A549 (cell line): ENCODE measurements around the gene NT5C3A. TPM values are rescaled to one million over a fixed set of nuclear protein-coding genes. Genes with fewer than 3 reads are reported as not detected.
A peak's percentile ranks its signal among the peaks of the same experiment; 100 is the strongest.

Source experiments
- ATAC-seq, 2 experiments: fragments of 200-7000 bp in 1 of 2; fragments of >200 bp in 1 of 2; cut with Nextera tagmentation in 1 of 2; cut with Tn5 transposase in 1 of 2; 3 replicates each; pipeline versions ENCODE4 v1.8.0 to v1.9.1; 2018 to 2020; ENCODE audit warnings: mild to moderate bottlenecking in 1 of 2, moderate library complexity in 1 of 2
- CTCF ChIA-PET: fragments of 300-600 bp; sonication (Branson Sonifier 250); formaldehyde crosslinking; extraction: SDS; loops from one replicate; lab custom pipeline; 2021; ENCODE audit warnings: antibody characterized with exemption, inconsistent platforms; lab: Yijun Ruan, JAX
- POLR2A ChIA-PET: fragments of 350-600 bp; formaldehyde crosslinking; extraction: SDS; loops from one replicate; lab custom pipeline; 2021; ENCODE audit warnings: antibody characterized with exemption, inconsistent platforms; lab: Yijun Ruan, JAX
- DNase-seq, 2 experiments: peaks; one replicate each; pipeline versions ENCODE4 v3.0.0 to v3.0.0-alpha.2; 2011 to 2016; ENCODE audit warnings: low read depth in 1 of 2, low spot score in 1 of 2
- FAIRE-seq: peaks from 2 replicates; lab custom pipeline; 2011; peaks lifted over from hg19 to GRCh38; lab: Jason Lieb, UNC
- H3K27ac ChIP-seq, 2 experiments: fragments of >200 bp; sonication (Bioruptor Twin); formaldehyde crosslinking; 3 replicates each; pipeline ENCODE4 v1.5.1; 2016 to 2017
- H3K4me1 ChIP-seq: fragments of >200 bp; sonication (Bioruptor Twin); formaldehyde crosslinking; 3 replicates; pipeline ENCODE4 v1.6.1; 2016
- H3K4me2 ChIP-seq: fragments of >200 bp; sonication (Bioruptor Twin); formaldehyde crosslinking; 3 replicates; pipeline ENCODE4 v1.6.1; 2016
- H3K4me3 ChIP-seq: fragments of >200 bp; sonication (Bioruptor Twin); formaldehyde crosslinking; 3 replicates; pipeline ENCODE4 v1.5.1; 2016
- H3K9me3 ChIP-seq: fragments of >200 bp; sonication (Bioruptor Twin); formaldehyde crosslinking; 3 replicates; pipeline ENCODE4 v1.6.1; 2016
- CBX8 ChIP-seq: fragments of 200-600 bp; sonication (generic); IDR thresholded peaks from 2 replicates; pipeline ENCODE4 v1.6.1; 2016
- CEBPB ChIP-seq, 2 experiments: fragments of >200 bp in 1 of 2; sonication (Bioruptor Twin) in 1 of 2; formaldehyde crosslinking in 1 of 2; IDR thresholded peaks; 2 replicates each; pipeline ENCODE4 v1.6.1; 2012 to 2016
- CHD2 ChIP-seq: fragments of 150-350 bp; IDR thresholded peaks from 2 replicates; pipeline ENCODE4 v1.6.1; 2014; ENCODE audit warnings: low read length; ENCODE audit not compliant: partially characterized antibody
- CTCF ChIP-seq: fragments of >200 bp; sonication (Bioruptor Twin); formaldehyde crosslinking; IDR thresholded peaks from 3 replicates; pipeline ENCODE4 v1.5.1; 2016
- EHMT2 ChIP-seq: fragments of 200-600 bp; sonication (generic); IDR thresholded peaks from 2 replicates; pipeline ENCODE4 v1.6.1; 2016; ENCODE audit warnings: antibody characterized with exemption, low read depth, mild to moderate bottlenecking, moderate library complexity
- EP300 ChIP-seq, 2 experiments: fragments of >200 bp; sonication (Bioruptor Twin); formaldehyde crosslinking; IDR thresholded peaks; 2 replicates in 1 of 2; 3 replicates in 1 of 2; pipeline ENCODE4 v1.6.1; 2016 to 2017
- FOSL2 ChIP-seq, 2 experiments: fragments of 450-650 bp in 1 of 2; fragments of >200 bp in 1 of 2; sonication (Bioruptor Twin) in 1 of 2; formaldehyde crosslinking; IDR thresholded peaks; 2 replicates each; pipeline versions ENCODE4 v1.5.0 to v1.6.1; 2016 to 2020; ENCODE audit warnings: mild to moderate bottlenecking in 1 of 2, moderate library complexity in 1 of 2
- FOXS1 ChIP-seq: fragments of 250-450 bp; sonication (Bioruptor Pico); IDR thresholded peaks from 2 replicates; pipeline ENCODE4 v1.5.0; 2020; ENCODE audit warnings: mild to moderate bottlenecking, moderate library complexity
- HES2 ChIP-seq: fragments of >200 bp; sonication (Bioruptor Twin); formaldehyde crosslinking; IDR thresholded peaks from 2 replicates; pipeline ENCODE4 v1.6.1; 2016
- HOXA7 ChIP-seq: fragments of 250-450 bp; sonication (Bioruptor Pico); IDR thresholded peaks from 2 replicates; pipeline ENCODE4 v1.5.0; 2020; ENCODE audit warnings: mild to moderate bottlenecking, moderate library complexity
- HOXB5 ChIP-seq: fragments of 250-450 bp; sonication (Bioruptor Pico); IDR thresholded peaks from 2 replicates; pipeline ENCODE4 v1.5.0; 2020; ENCODE audit warnings: mild to moderate bottlenecking, moderate library complexity
- JUN ChIP-seq, 2 experiments: fragments of >200 bp; sonication (Bioruptor Twin); formaldehyde crosslinking; IDR thresholded peaks; 2 replicates in 1 of 2; 3 replicates in 1 of 2; pipeline ENCODE4 v1.6.1; 2016 to 2017
- JUNB ChIP-seq: fragments of >200 bp; sonication (Bioruptor Twin); formaldehyde crosslinking; IDR thresholded peaks from 2 replicates; pipeline ENCODE4 v1.6.1; 2016
- MYC ChIP-seq: IDR thresholded peaks from 2 replicates; pipeline ENCODE4 v1.6.1; 2012; ENCODE audit warnings: mild to moderate bottlenecking, inconsistent platforms, low read length, improper control_type of control experiment, borderline replicate concordance
- NPAS2 ChIP-seq: fragments of 250-450 bp; sonication (Bioruptor Pico); IDR thresholded peaks from 2 replicates; pipeline ENCODE4 v1.8.0; 2022; ENCODE audit warnings: mild to moderate bottlenecking, moderate library complexity, borderline replicate concordance
- NR3C1 ChIP-seq: fragments of >200 bp; sonication (Bioruptor Twin); formaldehyde crosslinking; IDR thresholded peaks from 3 replicates; pipeline ENCODE4 v1.6.1; 2017
- PHF8 ChIP-seq: fragments of 200-600 bp; sonication (generic); IDR thresholded peaks from 2 replicates; pipeline ENCODE4 v1.6.1; 2016; ENCODE audit warnings: low read depth, mild to moderate bottlenecking, antibody characterized with exemption, moderate library complexity, borderline replicate concordance
- REST ChIP-seq: fragments of 200-600 bp; sonication (generic); IDR thresholded peaks from 2 replicates; pipeline ENCODE4 v1.6.1; 2016; ENCODE audit warnings: antibody characterized with exemption, mild to moderate bottlenecking, moderate library complexity
- TFCP2L1 ChIP-seq: fragments of 250-450 bp; sonication (Bioruptor Pico); IDR thresholded peaks from 2 replicates; pipeline ENCODE4 v1.5.0; 2021; ENCODE audit warnings: mild to moderate bottlenecking
- ZNF302 ChIP-seq: fragments of 250-450 bp; sonication (Bioruptor Pico); IDR thresholded peaks from 2 replicates; pipeline ENCODE4 v1.9.0; 2021; ENCODE audit warnings: inconsistent platforms, mild to moderate bottlenecking, moderate library complexity
- WGBS: methylation state at CpG from one replicate; pipeline ENCODE4 v1.1.6; 2017; ENCODE audit errors: missing lambda C conversion rate; 5-methylcytosine and 5-hydroxymethylcytosine counted together
- polyA plus RNA-seq, 4 experiments: library from polyadenylated mRNA; depleted of rRNA in 3 of 4; stranded (reverse); fragments of >200 nt; fragmentation: RNase III in 1 of 4; extraction: RNeasy Plus Mini Kit Qiagen cat#74134 plus additional on column Dnase treatment in 1 of 4; gene quantifications; 2 replicates in 3 of 4; 3 replicates in 1 of 4; pipeline ENCODE4 v1.2.3, GENCODE V29; 2011 to 2017

The NT5C3A gene
- polyA plus RNA-seq, 2 of the 4 experiments (the other 2 are of a cell fraction) = 38.2 to 59.6 TPM

DNA sequence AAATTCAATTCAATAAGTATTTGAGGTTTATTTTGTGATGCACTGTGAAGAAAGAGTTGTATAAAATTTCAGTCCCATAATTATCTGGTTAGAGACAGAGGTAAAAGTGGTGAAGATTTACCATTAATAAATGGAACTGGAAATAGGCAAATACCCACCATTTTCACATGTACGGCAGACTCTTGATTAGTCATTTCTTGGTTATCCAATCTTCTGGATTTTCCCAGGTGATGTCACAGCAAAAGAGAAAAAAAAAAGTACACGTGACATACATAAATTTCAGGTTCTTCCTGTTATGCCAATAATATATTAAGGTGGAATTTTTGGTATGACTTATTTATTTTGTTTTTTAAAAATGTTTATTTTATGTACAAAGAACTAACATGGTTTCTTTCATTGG lies 26.8 kb downstream of the NT5C3A start:
- POLR2A ChIA-PET = no interaction called here
- FAIRE-seq (no peak), ATAC-seq (no peak), DNase-seq (peak in 1 of 2 experiments; percentile 13)
- Histone ChIP-seq H3K9me3 (no peaks in the 10 kb centered on the region), H3K4me3 (no peak overlapping the region), H3K27ac (no peak overlapping the region), H3K4me1 (peaks cover 34% of the 10 kb centered on the region), H3K4me2 (no peak overlapping the region)
- 85% methylated on average over 2 of the region's 2 CpGs for WGBS
- CTCF ChIA-PET = interaction anchor here (1.2 kb wide), 1 partner anchor 73 kb away, joined by 3 read pairs; no protein-coding TSS in a partner anchor
- TF ChIP-seq HES2 = no peak

DNA sequence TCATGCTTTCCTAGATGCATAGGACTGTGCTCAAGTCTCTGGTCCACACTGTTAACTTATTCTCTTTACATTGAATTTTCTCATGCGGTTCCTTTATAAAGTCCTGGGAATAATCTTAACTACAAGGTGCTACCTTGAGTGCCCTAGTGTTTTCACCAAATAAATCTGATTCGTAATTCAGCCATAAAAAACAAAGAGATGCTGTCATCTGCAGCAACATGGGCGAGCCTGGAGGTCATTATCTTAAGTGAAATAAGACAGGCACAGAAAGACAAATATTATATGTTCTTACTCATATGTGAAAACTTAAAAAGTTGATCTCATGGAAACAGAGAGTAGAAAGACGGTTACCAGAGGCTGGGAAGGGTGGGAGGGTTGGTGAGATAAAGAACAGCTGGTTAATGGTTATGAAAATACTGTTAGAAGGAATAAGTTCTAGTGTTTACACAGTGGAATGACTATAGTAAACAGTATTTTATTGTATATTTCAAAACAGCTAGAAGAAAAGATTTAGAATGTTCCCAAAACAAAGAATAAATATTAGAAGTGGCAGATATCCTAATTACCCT lies 38.3 kb downstream of the NT5C3A start:
- DNase-seq (peak in 1 of 2 experiments; percentile 11), FAIRE-seq (no peak), ATAC-seq (no peak)
- Histone ChIP-seq H3K9me3 (no peaks in the 10 kb centered on the region), H3K27ac (no peak overlapping the region), H3K4me2 (peak overlapping the region; percentile 29; the same call in 1 of the 3 replicates), H3K4me1 (peaks cover 12% of the 10 kb centered on the region), H3K4me3 (no peak overlapping the region)
- POLR2A ChIA-PET = interaction anchor here (1.3 kb wide), 1 partner anchor 67 kb away, joined by 3 read pairs; the partner anchor contains the start of gene FKBP9
- WGBS = 55% methylated on average over 4 of the region's 4 CpGs
- CTCF ChIA-PET = no interaction called here
- TF ChIP-seq HOXB5 (CRISPR knock-in tag) (no peak), NPAS2 (no peak), FOXS1 (CRISPR knock-in tag) (no peak), ZNF302 (no peak), FOSL2 (IDR thresholded peaks at IDR 0.05) (no peak), FOSL2 (CRISPR knock-in tag; IDR thresholded peaks at IDR 0.05) (no peak), JUNB (no peak), NR3C1 (no peak), PHF8 (no peak), JUN (IDR thresholded peaks at IDR 0.05) (no peak), EHMT2 (no peak), HOXA7 (no peak), MYC (no peak), CHD2 (no peak), CEBPB (IDR thresholded peaks at IDR 0.05) (no peak), REST (no peak)
- TF ChIP-seq, all 56 proteins: peak for 0

DNA sequence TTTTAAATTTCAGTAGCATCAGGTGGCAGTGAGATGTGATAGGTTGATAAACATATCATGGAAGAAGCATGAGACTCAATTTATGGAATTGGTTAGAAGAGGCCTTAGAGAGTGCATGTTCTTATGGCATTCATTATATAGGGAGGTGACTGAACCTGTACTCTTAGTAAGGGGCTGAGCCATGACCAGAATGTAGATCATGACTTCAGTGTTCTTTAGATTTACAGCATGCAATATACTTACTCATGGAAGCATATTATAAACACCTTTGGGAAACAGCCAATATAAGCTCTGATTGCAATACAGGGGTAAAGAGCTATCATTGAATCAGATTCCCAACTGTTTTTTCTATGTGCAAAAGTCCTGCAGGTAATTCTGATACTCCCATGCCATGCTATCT lies 50.2 kb downstream of the NT5C3A start:
- TF ChIP-seq JUNB (no peak), TFCP2L1 (no peak), CBX8 (no peak), EP300 (IDR thresholded peaks at IDR 0.05) (no peak), CTCF (no peak)
- TF ChIP-seq, all 56 proteins: peak for 0
- no peaks in the 10 kb centered on the region for H3K4me1 ChIP-seq
- H3K4me2 ChIP-seq = no peak overlapping the region
- no peak for ATAC-seq
- ChIA-PET CTCF (interaction anchor here (1.0 kb wide), 1 partner anchor 32 kb away, joined by 4 read pairs; no protein-coding TSS in a partner anchor), POLR2A (no interaction called here)
- FAIRE-seq = no peak
- H3K27ac ChIP-seq = no peak overlapping the region
- no peaks in the 10 kb centered on the region for H3K9me3 ChIP-seq
- DNase-seq = no peak
- H3K4me3 ChIP-seq = no peak overlapping the region
